HG02852 (cell line): Measurements from ENCODE around the gene ST8SIA3.
"Not testable (repeated sequence)": the region's sequence is repeated elsewhere in the genome, so short reads cannot be mapped to it uniquely, and the experiment has no call there.

ENCODE experiments used
- ATAC-seq: cut with Tn5 transposase; IDR thresholded peaks from one replicate; pipeline ENCODE4 v1.9.1; 2021; ENCODE audit warnings: mild to moderate bottlenecking, moderate library complexity; ENCODE audit not compliant: unreplicated experiment

Gene ST8SIA3

DNA sequence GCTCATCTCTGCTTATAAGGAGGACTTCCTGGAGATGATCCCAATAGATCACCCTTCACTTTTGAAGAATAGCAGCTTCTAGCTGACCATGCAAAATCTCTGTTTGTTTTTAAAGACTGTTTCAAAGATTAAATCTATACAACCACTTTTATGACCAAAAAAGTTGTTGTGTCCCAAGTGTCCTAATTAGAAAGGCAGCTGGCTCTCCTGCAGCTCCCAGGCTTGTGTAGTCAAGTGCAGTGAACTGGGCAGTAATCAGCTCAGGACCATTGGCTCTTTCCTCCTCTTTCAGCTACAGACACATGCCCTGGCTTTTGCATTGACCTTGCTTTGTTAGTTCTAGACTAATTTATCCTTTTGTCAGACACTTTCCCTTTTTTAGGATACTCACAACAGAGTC is 10.4 kb downstream of the ST8SIA3 start:
- ATAC-seq, result no peak

DNA sequence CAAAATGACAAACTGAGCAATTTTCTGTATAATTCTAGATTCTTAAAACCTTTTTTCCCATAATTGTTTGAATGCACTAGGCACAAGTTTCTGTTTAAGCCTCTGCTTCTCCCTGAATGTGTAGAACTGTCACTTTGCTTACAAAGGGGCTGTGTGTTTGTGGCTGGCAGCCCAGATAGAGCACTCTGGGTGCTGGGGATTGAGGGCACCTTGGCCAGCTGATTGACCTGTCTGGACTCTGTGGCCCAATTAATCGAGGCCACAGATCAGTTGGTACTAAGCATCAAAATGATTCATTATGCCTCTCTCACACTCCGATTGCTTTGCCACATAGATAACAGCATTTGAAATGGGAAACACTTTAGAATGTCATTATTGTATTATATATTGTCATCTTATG is 12.1 kb downstream of the ST8SIA3 start:
- no peak for ATAC-seq

DNA sequence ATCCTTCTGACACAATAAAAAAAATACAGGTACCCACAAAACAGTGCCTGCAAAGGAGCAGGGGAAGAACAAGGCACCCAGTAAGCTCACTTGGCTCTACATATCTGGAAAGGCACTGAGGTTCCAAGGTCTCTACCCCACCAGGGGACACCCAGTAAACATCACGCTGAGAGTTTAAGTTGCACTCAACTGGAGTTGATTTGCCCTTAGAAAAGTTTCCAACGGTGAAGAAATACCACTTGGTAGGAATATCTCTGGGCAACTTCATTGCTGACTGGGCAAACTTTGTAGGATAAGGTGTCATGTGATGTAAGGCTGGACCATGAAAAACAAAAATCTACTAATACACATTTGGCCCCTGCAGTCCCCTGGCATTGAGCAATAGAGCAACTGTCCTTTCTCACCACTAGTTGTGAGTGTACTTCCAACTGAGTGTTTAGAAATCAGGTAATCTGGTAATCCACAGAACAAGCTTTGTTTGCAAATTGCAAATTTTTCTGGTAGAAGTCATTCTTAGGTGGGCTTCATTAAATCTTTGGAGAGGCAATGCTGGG is 14.2 kb downstream of the ST8SIA3 start:
- no peak for ATAC-seq

DNA sequence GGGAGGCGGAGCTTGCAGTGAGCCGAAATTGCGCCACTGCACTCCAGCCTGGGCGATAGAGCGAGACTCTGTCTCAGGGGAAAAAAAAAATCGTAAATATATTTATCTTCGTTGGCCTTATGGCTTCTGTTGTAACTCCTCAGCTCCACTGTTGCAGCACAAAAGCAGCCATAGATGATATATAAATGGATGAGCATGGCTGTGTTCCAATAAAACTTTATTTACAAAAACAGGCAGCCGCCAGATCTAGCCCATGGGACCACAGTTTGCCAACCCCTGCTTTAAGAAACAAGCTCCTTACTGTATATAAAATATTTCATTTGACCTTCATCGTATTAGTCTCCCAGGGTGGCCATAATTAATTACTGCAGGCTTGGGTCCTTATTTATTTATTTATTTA is 20.1 kb downstream of the ST8SIA3 start:
- ATAC-seq, result no peak

DNA sequence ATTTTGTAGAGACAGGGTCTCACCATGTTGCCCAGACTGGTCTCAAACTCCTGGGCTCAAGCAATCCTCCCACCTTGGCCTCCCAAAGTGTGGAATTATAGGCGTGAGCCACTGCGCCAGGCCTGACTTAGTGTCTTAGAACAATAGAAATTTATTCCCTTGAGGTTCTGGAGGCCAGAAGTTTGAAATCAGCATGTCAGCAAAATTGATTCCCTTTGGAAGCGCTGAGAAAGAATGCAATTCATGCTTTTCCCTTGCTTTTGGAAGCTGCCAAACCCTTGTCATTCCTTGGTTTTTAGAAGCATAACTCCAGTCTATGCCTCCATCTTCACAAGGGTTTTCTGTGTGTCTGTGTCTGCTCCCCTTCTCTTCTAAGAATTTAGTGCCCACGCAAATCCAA is 20.7 kb downstream of the ST8SIA3 start:
- ATAC-seq, result no peak

DNA sequence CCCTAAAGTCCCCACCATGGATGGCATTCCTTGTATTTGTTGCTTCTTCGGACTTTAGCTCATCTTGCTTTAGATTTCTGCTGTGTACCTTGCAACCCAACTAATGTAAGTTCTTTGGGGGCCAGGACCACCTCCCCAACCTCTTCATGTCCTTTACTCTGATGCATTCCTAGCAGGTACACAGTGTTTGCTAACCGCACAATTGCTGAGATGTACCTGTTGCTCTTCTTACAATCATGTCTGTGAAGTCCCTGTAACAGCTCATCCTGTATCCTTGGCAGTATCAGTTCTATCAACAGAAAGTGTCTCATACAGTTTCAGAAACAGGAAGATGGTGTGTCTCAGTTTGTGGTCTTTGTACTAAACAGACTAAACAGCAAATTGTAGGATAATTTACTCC is 24.1 kb downstream of the ST8SIA3 start:
- no peak for ATAC-seq

DNA sequence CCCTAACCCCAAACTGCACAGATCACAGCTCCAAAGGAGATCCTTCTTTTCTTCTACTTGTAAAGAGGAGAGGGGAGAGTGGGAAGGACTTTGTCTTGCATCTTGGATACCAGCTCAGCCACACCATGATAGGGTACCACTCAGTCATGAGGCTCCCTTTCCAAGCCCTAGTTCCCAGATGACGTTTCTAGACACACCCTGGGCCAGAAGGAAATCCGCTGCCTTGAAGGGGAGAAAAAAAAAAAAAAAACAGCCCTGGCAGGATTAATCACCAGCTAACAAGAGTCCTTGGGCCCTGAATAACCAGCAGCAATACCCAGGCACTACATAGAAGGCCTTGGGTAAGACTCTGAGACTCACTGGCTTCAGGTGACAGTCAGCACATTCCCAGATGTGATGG is 36.9 kb downstream of the ST8SIA3 start:
- no peak for ATAC-seq

DNA sequence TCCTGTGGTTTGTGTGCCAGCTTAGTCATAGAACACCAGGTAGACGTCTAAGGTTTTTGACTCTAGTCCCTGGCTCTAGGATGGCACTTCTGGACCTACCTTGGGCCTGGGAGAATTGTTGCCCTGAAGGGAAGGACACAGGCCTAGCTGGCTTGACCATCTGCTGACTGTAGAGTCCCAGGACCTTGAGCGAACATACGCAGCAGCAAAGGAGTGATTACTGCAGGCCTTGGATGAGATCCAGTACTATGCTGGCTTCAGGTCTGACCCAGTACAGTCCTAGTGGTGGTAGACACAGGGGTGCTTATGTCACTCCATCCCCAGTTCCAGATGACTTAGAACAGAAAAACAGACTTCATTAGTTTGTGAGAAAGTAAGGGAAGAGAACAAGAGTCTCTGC is 37.7 kb downstream of the ST8SIA3 start:
- no peak for ATAC-seq

DNA sequence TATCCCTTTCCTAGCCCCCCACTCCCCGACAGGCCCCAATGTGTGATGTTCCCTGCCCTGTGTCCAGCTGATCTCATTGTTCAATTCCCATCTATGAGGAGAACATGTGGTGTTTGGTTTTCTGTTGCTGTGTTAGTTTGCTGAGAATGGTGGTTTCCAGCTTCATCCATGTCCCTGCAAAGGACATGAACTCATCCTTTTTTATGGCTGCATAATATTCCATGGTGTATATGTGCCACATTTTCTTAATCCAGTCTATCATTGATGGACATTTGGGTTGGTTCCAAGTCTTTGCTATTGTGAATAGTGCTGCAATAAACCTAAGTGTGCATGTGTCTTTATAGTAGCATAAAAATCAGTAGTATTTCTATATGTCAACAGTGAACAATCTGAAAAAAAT is 42.4 kb downstream of the ST8SIA3 start:
- ATAC-seq, result not testable (repeated sequence)

DNA sequence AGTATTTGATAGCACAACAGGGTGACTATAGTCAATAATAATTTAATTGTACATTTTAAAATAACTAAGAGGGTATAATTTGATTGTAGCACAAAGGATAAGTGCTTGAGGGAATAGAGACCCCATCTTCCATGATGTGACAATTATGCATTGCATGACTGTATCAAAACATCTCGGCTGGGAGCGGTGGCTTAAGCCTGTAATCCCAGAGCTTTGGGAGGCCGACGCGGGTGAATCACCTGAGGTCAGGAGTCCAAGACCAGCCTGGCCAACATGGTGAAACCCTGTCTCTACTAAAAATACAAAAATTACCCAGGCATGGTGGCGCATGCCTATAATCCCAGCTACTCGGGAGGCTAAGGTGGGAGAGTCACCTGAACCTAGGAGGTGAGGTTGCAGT is 44.5 kb downstream of the ST8SIA3 start:
- not testable (repeated sequence) for ATAC-seq

DNA sequence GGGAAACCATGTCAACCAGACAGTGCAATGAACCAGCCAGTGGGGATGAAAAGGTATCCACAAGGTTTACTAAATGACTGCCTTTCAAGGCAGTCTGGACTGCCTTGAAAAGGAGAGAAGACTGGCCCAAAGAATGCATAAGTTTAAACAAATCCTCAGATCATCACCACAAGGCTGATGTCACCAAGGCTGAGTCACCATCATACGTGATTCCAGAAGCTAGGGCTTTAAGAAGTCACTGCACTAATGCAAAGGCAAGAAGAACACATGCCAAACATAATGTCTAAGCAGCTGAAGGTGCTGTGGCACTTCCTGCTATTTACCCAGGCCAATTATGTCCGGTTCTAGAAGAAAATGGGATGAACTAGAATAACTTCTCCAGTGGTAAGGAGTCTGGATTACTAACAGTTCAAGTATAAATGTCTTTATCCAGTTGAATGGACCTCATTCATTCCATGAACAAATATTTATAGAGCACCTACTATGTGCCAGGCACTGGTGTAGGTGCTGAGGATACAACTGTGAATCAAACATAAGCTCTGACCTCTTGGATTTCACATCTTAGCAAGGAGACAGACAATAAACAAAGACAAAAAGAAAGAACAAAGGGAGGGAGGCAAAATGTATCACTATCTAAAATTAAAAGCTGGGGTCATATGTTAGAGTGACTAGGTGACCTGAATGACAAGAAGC is 45.2 kb downstream of the ST8SIA3 start:
- ATAC-seq, result no peak

DNA sequence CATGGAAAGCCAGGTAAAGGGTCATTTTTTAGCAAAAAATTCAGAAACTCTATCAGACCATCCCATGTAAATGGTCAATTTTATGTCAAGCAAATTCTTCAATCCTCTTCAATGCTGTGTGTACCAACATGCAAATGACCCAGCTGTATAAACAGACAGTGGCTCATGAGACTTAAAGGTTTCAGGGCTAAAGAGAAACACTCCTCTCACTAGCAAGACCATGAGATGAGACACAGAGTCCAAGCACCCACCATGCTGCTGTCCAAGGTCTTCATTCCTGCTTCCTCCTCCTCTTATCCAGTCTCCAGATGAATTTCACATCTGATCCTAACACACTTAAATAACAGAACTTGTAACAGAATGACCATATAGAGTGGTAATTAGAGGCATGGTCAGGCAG is 52.0 kb downstream of the ST8SIA3 start:
- no peak for ATAC-seq

DNA sequence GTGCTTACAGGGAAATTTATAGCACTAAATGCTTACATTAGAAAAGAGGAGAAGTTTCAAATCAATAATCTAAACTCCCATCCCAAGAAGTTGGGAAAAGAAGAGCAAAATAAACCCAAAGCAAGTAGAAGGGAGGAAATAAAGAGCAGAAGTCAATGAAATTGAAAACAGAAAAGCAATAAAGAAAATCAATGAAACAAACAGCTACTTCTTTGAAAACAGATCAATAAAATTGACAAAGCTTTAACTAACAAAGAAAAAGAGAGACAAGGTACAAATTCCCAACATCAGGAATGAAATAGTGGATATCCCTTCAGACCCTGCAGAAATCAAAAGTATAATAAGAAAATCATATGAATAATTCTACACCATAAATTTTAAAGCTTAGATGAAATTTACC is 57.3 kb downstream of the ST8SIA3 start:
- no peak for ATAC-seq

DNA sequence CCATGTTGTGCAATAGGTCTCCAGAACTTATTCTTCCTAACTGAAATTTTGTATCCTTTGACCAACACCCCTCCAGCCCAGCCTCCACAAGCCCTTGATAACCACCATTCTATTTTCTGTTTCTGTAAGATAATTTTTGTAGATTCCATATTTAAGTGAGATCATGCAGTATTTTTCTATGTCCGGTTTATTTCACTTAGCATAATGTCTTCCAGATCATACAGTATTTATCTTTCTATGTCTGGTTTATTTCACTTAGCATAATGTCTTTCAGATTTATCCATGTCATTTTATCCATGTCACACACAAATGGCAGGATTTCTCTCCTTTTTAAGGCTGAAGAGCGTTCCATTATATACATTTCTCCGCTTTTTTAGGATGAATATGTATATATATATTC is 58.4 kb downstream of the ST8SIA3 start:
- no peak for ATAC-seq

DNA sequence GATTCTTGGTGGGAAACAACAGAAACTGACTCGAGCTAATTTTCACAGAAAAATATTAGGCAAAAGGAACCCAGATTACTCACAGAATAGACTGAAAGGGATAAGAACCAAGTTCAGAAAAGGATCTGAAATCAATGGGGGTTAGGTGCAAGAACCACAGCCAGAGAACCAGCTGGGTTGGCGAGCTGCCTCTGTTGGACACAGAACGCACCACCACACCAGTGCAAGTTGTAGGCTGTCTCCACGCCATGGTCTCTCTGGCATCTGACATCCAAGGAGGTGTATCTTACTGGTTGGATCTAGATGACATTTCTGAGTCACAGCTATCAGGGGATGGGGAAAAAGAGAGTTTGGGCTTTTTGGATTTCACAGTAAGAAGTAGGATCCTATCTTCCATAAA is 64.2 kb downstream of the ST8SIA3 start:
- no peak for ATAC-seq
